ENCODE measurements around the gene ADAT2.

The ADAT2 gene

GRCh38 chr6:143396497-143397226, 53.8 kb downstream of the ADAT2 start:
- no peak for DNase-seq

DNA sequence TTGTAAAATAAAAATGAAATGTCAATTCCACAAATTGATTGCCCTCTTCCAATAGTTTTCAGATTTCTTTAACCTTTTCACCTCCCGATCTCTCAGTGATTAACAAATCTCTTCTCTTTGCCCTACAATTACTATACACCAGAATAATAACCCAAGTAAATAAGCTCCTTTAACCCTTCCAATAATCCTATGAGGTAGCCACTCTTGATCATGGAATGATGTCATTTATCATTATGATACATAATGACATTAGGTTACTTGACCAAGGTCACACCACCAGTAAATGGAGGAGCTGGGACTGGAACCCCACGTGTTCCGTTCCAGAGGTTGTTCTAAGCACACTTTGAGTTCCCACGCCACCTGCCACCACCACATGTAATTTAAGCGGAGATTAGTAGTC, 54.8 kb downstream of the ADAT2 start:
- no peak for DNase-seq

- DNase-seq: no peak
Observed at GRCh38 chr6:143394389-143394788, 56.1 kb downstream of the ADAT2 start.

- no peak for DNase-seq
Observed at GRCh38 chr6:143390278-143390677, 60.2 kb downstream of the ADAT2 start.

DNA sequence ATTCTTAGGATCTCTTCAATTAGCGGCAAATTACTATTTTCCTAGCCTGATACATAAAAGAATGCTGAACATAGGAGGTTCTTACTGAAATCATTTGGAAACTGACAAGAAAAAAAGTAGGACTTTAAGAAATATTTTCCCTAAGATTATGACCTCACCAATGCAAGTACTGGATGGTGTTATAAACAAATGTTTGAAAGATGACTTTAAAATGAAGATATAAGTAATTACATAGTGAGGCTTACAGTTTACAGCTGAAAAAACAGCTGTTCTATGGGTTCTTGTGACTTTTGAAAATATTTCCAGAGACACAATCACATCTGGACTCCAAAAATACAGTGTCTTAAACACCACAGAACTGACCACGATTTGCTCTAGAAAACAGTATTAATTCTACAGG, 64.9 kb downstream of the ADAT2 start:
- no peak for DNase-seq

DNA sequence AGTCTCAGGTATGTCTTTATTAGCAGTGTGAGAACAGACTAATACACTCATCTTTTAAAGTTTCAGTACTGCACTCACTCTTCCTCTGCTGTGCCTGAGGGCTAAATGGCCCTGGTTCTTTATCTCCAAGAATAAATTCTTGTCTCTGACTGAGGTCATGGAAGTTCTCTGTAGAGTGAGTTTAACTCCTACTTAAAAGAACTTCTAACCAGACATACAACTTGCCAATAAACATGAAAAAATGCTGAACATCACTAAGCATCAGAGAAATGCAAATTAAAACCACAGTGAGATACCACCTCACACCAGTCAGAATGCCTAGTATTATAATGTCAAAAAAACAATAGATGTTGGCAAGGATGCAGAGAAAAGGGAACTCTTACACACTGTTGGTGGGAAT, 73.6 kb downstream of the ADAT2 start:
- DNase-seq: no peak

DNA sequence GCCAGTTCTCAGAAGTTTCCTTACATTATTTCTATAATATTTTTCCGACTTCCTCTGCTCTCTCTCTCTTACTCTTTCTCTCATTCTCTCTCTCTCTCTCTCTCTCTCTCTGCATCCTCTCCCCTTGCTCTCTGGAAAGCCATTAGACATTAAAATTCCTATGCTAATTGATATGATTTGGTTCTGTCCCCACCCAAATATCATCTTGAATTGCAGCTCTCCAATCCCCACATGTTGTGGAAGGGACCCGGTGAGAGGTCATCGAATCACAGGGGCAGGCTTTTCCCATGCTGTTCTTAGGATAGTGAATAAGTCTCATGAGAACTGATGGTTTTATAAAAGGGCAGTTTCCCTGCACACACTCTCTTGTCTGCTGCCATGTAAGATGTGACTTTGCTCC, 74.1 kb downstream of the ADAT2 start:
- no peak for DNase-seq

- DNase-seq: no peak
Observed at GRCh38 chr6:143375022-143375585, 75.4 kb downstream of the ADAT2 start.

DNA sequence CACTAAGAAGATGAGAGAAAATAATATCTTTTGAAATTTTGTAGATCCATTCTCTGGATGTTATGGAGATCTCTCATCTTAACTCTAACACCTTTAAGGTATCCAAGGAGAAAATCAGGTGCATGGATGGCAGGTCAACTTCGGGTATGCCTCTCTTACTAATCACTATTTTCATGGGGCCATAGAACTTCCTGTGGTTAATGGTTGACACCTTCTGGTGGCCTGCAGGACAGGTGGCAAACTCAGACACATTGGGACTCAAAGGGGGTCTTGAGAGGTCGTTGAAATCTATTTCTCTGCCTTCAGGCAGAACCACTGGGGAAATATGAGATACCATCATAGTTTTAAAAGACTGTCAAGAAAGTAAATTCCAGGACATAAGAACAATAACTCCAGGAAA, 76.5 kb downstream of the ADAT2 start:
- DNase-seq: no peak

All from NCI-H1694 treated with DMSO at 0.1 percent for 48 hours (cell line).